ENCODE results near the gene ELP2.

GRCh38 chr18:36196238-36196995 is 66.7 kb downstream of the ELP2 start:
- TF ChIP-seq CTCF (IDR thresholded peaks at IDR 0.05) (no peak), EP300 (IDR thresholded peaks at IDR 0.05) (no peak)
